Fibroblast of mammary gland (primary cell): Measurements from ENCODE around the gene KRT13.
A peak's percentile ranks its signal among the peaks of the same experiment; 100 is the strongest.

ENCODE experiments used
- DNase-seq: peaks from one replicate; pipeline ENCODE4 v3.0.0-alpha.2; 2010; ENCODE audit warnings: low read depth
- H3K4me3 ChIP-seq: 2 replicates; pipeline ENCODE4 v1.5.1; 2011; ENCODE audit warnings: low read depth, mild to moderate bottlenecking, low read length, moderate library complexity; ENCODE audit not compliant: control insufficient read depth
- CTCF ChIP-seq: conservative IDR thresholded peaks from 2 replicates; pipeline ENCODE4 v1.5.1; 2011; ENCODE audit warnings: low read depth, low read length, inconsistent platforms; ENCODE audit not compliant: control insufficient read depth, insufficient read depth

The KRT13 gene

DNA sequence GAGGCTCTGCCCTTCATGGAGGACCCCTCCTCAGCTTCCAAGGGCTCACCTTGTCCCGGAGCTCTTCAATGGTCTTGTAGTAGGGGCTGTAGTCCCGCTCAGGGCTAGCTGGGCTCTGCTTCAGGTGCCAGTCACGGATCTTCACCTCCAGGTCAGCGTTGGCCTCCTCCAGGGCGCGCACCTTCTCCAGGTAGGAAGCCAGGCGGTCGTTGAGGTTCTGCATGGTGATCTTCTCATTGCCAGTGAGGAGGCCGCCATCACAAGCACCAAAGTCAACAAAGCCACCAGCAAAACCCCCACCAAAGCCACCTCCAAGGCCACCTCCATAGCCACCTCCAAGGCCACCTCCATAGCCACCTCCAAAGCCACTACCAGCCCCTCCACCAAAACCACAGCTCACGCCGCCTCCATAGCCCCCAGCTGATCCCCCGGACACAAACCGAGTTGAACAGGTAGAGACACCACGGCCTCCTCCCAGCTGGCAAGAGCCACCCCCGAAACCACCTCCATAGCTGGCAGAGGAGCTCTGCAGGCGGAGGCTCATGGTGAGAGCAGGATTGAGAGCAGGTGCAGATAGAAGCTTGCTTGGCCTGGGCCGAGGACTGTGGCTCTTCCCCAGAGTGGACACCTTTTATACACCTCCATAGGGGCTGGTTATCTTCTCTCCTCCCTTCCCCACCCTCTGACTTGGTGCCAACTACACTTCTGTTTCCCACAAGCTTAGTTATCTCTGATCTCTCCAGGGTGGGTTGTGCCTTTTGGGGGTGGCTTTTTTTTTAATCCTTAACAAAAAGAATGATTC lies at the start of gene KRT13:
Gene KRT13 (minus strand): TSS at position 606 of the 802 bp plus-strand sequence. CDS start 62 bp downstream, at position 544.
- no peak for DNase-seq
- no peak within 1 kb of the TSS for H3K4me3 ChIP-seq
- no peak for TF ChIP-seq CTCF

- peak; percentile 26 for DNase-seq
- H3K4me3 ChIP-seq, result no peak overlapping the region
- TF ChIP-seq CTCF, result no peak
These were observed 48.7 kb upstream of the KRT13 start for GRCh38 chr17:41553987-41554680.

- TF ChIP-seq CTCF, result no peak
- peak; percentile 56 for DNase-seq
These were observed 47.8 kb upstream of the KRT13 start for GRCh38 chr17:41553176-41553575.

DNA sequence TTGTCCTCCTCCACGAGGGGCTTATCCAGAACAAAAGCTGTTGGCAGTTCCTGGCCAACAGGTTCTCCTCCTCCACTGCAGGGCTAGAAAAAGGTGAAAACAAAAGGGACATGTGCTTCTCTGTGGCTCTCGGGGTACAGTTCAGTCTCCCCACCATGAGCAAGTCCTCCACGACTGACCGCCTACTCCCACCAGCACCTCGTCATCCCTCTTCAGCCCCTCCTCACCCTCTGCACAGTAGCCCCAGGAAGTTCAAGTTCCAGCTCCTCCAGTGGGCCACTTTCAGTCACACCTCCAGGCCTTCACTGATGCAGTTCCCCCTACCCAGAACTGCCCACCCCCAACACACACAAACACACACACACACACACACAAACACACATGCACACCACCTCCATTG lies 47.0 kb upstream of the KRT13 start:
- no peak overlapping the region for H3K4me3 ChIP-seq
- no peak for DNase-seq
- TF ChIP-seq CTCF, result no peak

More at GRCh38 chr17:41553176-41553575, 47.8 kb upstream of the KRT13 start:
- no peak overlapping the region for H3K4me3 ChIP-seq

- peak; percentile 35 for DNase-seq
- no peak for TF ChIP-seq CTCF
- no peak overlapping the region for H3K4me3 ChIP-seq
These were observed 46.0 kb upstream of the KRT13 start for GRCh38 chr17:41551365-41551764.

DNA sequence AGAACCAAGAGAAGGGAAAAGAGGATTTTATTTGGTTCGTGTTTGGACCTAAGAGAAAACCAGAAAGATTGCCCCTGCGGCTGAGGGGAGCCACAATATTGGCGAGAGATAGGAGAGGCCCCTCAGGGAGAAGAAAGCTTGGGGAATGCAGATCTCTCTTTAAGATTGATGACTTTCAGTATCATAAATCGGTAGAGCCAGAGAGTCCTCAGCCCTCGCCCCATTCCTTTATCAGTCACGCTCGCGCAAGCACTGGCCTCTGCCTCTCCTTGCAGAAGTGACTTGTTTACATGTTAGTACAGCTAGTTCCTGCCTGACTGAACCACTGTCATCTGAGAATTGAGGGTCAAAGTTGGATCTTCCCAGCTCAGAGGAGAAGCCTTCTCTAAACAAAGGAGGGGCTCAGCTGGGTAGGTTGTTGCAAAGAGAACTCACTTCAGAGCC lies 44.2 kb upstream of the KRT13 start:
- TF ChIP-seq CTCF, result no peak
- H3K4me3 ChIP-seq, result no peak overlapping the region
- peak; percentile 18 for DNase-seq
